HG02678 (cell line): ENCODE measurements around the gene APOBR.
"Not testable (repeated sequence)": the region's sequence is repeated elsewhere in the genome, so short reads cannot be mapped to it uniquely, and the experiment has no call there.

Experiments
- ATAC-seq: cut with Tn5 transposase; IDR thresholded peaks from one replicate; pipeline ENCODE4 v1.9.1; 2021; ENCODE audit warnings: mild to moderate bottlenecking, moderate library complexity; ENCODE audit not compliant: unreplicated experiment

The APOBR gene

GRCh38 chr16:28526201-28527099, 32.0 kb downstream of the APOBR start:
- ATAC-seq: no peak

DNA sequence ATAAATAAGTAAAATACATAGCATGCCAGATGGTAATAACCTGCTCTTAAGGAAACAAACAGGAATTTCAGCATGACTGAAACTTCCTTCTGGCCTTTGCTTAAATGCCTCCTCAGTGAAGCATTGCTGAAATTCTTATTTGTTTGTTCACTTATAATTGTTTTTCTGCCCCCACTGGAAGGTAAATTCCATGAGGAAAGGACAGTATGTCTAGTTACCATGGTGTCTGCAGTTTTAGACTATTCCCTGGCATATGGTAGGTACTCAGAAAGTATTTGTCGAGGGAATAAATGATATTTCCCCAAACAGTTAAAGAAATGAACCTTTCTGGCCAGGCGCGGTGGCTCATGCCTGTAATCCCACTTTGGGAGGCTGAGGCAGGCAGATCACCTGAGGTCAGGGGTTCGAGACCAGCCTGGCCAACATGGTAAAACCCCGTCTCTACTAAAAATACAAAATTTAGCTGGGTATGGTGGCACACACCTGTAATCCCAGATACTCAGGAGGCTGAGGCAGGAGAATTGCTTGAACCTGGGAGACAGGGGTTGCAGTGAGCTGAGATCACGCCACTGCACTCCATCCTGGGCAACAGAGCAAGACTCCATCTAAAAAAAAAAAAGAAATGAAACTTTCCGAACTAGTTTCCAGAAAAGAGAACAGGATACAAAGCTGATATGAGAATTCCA, 32.8 kb downstream of the APOBR start:
- not testable (repeated sequence) for ATAC-seq

DNA sequence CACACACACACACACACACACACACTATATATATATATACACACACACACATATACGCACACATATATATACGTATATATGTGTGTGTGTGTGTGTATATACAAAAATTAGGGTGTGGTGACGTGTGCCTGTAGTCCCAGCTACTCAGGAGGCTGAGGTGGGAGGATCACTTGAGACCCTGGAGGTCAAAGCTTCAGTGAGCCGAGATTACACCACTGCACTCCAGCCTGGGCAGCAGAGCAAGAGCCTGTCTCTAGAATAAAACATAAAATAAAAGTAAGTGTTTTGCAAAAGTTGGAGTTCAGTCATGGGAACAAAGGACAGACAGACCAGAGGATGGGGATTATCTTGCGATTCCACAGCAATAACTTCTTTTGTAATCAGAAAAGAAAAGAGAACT, 33.5 kb downstream of the APOBR start:
- no peak for ATAC-seq

GRCh38 chr16:28528463-28528867, 34.0 kb downstream of the APOBR start:
- no peak for ATAC-seq

GRCh38 chr16:28529124-28529523, 34.7 kb downstream of the APOBR start:
- no peak for ATAC-seq

- ATAC-seq: no peak
These were observed 37.6 kb downstream of the APOBR start for GRCh38 chr16:28531777-28532744.

- ATAC-seq: no peak
These were observed 38.7 kb downstream of the APOBR start for GRCh38 chr16:28532940-28533647.

DNA sequence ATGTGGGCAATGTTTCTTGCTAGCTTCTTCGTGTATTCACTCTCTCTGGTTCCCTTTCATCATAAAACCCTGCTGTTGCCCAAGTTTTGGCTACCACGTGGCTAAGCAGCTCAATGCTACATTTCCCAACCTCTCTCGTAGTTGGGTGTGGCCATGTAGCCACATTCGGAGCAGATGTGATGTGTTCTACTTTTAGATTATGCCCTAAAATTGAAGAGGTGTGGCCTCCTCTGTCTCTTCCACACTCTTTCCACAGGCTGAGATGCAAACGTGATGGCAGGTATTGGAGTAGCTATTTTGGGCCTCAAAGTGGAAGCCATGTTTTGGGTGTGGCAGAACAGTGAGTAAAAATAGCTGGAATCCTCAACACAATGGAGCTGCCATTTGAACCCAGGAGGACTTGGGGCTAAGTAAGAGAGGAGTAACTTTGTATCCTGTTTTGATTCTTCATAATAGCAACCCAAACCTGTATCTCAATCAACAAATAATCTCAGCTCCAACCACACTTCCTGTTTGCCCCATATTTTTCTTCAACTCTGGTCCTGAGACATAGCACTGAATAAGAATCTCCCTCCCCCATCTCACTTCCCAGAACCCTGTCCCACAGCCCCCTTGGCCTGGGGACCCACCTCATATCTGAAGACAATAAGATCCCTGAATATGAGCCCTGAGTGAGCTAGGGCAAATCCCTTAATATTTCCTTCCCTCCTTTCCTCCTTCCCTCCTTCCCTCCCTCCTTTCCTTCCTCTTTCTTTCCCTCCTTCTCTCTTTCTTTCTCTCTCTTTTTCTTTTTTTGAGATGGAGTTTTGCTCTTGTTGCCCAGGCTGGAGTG, 40.3 kb downstream of the APOBR start:
- no peak for ATAC-seq

DNA sequence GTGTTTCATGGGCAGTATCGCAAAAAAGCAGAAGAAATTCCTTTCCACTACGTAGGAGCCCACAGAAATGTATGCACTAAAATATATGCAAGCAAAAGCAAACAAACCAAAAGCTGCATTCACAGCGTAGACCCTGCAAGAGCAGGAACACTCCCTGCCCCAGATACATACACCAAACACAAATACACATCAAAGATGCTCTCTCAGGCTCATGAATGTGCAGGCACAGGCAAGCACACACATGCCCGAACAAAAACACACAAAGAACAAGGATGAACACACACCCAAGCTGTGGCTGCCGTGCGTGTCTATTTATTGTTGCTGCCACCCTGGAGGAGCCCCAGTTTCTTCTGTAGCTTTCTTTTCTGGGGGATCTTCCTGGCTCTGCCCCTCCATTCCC, 42.6 kb downstream of the APOBR start:
- ATAC-seq: no peak

DNA sequence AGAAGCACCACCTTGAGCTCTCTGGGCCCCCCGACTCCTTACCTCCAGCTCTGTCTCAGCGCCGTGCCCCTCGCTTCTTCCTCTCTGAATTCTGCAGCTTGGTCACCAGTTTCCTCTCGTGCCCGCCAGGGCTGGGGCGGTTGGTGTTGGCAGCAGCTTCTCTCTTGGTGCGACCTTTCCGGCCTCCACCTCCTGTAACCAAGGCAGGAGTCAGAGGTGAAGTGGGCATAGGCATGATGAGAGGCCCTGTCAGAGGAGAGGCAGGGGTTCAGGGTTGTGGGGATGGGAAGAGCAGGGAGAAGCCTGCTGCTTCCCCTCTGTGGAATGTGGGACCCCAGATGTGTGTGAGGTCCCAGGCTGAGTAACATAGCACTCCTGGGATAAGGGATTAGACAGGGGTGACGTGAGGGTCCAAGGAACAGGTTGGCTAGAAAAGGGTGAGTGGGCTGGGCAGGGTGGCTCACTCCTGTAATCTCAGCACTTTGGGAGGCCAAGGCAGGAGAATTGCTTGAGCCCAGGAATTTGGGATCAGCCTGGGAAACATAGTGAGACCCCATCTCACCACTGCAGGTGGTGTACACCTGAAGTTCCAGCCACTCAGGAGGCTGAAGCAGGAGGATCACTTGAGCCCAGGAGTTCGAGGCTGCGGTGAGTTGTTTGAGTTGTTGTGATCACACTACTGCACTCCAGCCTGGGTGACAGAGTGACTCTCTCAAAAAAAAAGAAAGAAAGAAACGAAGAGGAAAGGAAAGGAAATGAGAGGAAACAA, 43.7 kb downstream of the APOBR start:
- ATAC-seq: no peak

GRCh38 chr16:28538733-28539596, 44.5 kb downstream of the APOBR start, which contains the start of gene NUPR1:
Gene NUPR1, minus strand, starts transcription at chr16:28538974. Its CDS starts 67 bp downstream, at chr16:28538907.
- ATAC-seq: no peak

- no peak for ATAC-seq
These were observed 45.9 kb downstream of the APOBR start for GRCh38 chr16:28540346-28540745.

DNA sequence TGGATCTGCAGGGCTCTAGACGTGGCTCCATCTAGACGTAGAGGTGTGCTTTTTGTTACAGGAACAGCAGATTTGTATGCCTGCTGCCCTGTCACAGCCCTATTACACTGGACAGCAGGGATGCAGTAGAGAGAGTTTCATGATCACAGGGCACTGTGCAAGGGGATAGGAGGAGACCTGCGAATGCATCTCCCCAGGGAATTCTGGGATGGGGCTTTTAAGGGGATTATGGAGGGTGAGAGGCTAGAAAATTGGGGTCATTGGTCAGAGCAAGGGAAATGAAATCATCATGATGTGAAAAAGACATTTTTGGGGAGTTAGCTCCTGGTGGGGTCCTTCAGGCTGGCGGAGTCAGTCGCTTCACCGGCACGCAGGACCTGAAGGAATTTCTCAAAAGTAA, 48.2 kb downstream of the APOBR start:
- ATAC-seq: no peak

- no peak for ATAC-seq
These were observed 48.6 kb downstream of the APOBR start for GRCh38 chr16:28543072-28543471.

GRCh38 chr16:28544998-28545397, 50.6 kb downstream of the APOBR start:
- no peak for ATAC-seq

GRCh38 chr16:28545964-28546363, 51.5 kb downstream of the APOBR start:
- ATAC-seq: not testable (repeated sequence)

DNA sequence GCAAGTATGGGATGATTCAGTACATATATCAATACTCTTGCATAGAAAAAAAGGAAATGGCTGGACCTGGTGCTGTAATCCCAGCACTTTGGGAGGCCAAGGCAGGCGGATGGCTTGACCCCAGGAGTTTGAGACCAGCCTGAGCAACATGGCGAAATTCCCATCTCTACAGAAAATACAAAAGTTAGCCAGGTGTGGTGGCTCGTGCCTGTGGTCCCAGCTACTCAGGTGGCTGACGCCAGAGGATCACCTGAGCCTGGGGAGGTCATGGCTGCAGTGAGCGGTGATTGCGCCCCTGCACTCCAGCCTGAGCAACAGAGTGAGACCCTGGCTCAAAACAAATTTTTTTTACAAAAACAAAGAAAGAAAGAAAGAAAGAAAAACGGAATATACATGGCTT, 52.2 kb downstream of the APOBR start:
- no peak for ATAC-seq

GRCh38 chr16:28548306-28548802, 53.9 kb downstream of the APOBR start:
- no peak for ATAC-seq
